HG03135 (cell line): ENCODE data around the gene ABCC8.

ENCODE experiments used
- ATAC-seq: cut with Tn5 transposase; IDR thresholded peaks from one replicate; pipeline ENCODE4 v1.9.1; 2021; ENCODE audit warnings: mild to moderate bottlenecking, moderate library complexity; ENCODE audit not compliant: unreplicated experiment

Gene ABCC8

GRCh38 chr11:17407575-17407974 lies 69.1 kb downstream of the ABCC8 start:
- ATAC-seq = no peak

GRCh38 chr11:17406818-17407149 lies 69.9 kb downstream of the ABCC8 start:
- no peak for ATAC-seq

- no peak for ATAC-seq
These were observed 70.4 kb downstream of the ABCC8 start for GRCh38 chr11:17406082-17406817.

GRCh38 chr11:17405232-17406005 lies 71.2 kb downstream of the ABCC8 start:
- no peak for ATAC-seq

GRCh38 chr11:17403980-17404759 lies 72.5 kb downstream of the ABCC8 start:
- no peak for ATAC-seq

GRCh38 chr11:17402486-17402885 lies 74.2 kb downstream of the ABCC8 start:
- no peak for ATAC-seq

GRCh38 chr11:17401841-17402240 lies 74.8 kb downstream of the ABCC8 start:
- ATAC-seq = no peak

GRCh38 chr11:17401316-17401715 lies 75.3 kb downstream of the ABCC8 start:
- ATAC-seq = no peak

GRCh38 chr11:17400048-17400775 lies 76.4 kb downstream of the ABCC8 start:
- ATAC-seq = no peak

GRCh38 chr11:17399236-17399635 lies 77.4 kb downstream of the ABCC8 start:
- no peak for ATAC-seq

- ATAC-seq = no peak
These were observed 79.2 kb downstream of the ABCC8 start for GRCh38 chr11:17397311-17398002.

- no peak for ATAC-seq
These were observed 79.9 kb downstream of the ABCC8 start for GRCh38 chr11:17396598-17397310.

GRCh38 chr11:17395978-17396377 lies 80.7 kb downstream of the ABCC8 start:
- ATAC-seq = no peak

GRCh38 chr11:17395554-17395961 lies 81.1 kb downstream of the ABCC8 start:
- no peak for ATAC-seq

GRCh38 chr11:17394743-17395390 lies 81.8 kb downstream of the ABCC8 start:
- no peak for ATAC-seq

GRCh38 chr11:17393472-17393871 lies 83.2 kb downstream of the ABCC8 start:
- no peak for ATAC-seq

GRCh38 chr11:17392872-17393271 lies 83.8 kb downstream of the ABCC8 start:
- no peak for ATAC-seq

- no peak for ATAC-seq
These were observed 84.9 kb downstream of the ABCC8 start for GRCh38 chr11:17391493-17392355.
